Dermis microvascular lymphatic vessel endothelial cell (primary cell): ENCODE results near the gene CHAMP1. TPM values are rescaled to one million over a fixed set of nuclear protein-coding genes. Genes with fewer than 3 reads are reported as not detected.

ENCODE experiments used
- DNase-seq, 2 donors: peaks; one replicate each; pipeline versions ENCODE4 v3.0.0 to v3.0.0-alpha.2; 2010; ENCODE audit warnings: low read depth in 2 of 2
- total RNA-seq: library from RNA; depleted of rRNA; stranded (reverse); fragments of >200 nt; gene quantifications from 2 replicates; pipeline ENCODE4 v1.2.1, GENCODE V29; 2014

Gene CHAMP1
- total RNA-seq, 1 donor from 2014 or later, result 9.6 TPM

DNA sequence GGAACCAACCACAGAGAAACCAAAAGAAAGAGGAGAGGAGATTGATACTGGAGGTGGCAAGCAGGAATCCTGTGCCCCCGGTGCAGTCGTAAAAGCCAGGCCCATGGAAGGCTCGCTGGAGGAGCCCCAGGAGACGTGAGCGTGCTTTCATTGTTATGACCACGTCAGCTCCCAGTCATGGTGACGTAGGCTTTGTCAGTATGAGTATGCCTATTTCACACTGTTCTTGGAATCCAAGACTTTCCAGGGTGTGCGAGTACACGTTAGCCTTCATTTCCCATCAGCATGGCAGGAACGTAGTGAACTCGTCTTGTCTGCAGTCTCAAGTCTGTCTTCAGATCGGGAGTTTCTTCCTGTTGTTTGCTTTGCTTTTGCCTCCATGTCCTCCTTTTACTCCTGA is 15.4 kb upstream of the CHAMP1 start:
- DNase-seq, result no peak

- no peak for DNase-seq
Measured at GRCh38 chr13:114299604-114300305, 14.5 kb upstream of the CHAMP1 start.

DNA sequence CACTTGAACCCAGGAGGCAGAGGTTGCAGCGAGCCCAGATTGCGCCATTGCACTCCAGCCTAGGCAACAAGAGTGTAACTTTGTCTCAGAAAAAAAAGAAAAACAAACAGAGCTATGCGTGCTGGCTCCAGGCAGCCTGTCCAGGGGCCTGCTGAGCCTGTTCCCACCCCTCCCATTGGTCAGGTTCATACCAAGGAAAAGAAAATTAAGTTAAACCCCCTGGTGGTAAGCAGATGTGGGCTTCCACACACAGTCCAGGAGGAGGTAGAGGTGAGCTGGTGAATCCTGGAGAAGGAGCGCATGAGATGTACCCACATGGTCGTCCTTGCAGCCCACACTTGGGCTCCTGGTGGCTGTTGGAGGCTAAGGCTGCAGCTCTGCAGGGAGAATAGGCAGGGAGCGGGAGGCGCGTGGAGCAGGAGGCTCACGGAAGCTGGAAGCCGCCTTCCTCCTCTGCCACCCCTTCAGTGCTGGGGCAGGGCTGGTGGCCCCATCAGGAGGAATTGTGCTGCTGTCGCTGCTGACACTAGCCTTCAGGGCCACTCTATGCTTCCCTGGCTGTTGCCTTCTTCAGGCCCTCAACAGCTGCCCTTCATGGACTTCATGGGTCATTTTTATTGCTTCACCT is 10.5 kb upstream of the CHAMP1 start:
- DNase-seq, result no peak

DNA sequence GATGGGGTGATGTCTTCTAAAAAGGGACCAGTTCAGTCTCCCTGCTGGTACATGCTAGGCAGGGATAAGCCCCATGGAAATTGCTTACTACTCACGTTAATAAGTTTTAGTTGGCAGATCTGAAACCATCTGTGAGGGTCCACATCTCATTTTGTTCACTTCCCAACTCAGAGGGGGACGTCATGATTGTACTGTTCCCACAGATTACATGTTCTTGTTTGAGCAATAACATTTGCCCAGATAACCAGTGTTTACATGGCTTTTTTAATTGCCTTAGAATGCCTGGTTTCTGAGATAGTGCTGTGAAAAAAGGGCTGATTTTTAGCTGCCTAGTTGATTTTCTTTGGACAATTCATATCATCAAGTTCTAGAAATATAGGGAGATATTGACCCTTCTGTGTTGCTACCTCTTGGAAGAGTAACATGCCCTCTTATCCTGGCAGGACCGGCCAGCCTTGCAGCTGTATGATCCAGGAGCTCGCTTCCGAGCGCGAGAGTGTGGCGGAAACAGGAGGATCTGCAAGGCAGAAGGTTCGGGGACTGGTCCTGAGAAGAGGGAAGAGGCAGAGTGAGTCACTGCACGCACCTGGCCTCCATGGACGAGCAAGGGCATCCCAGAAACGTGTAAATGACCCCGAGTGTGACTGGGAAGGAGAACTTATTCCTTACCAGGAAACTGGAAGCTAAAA is 9.8 kb upstream of the CHAMP1 start:
- DNase-seq, result no peak

- no peak for DNase-seq
Measured at GRCh38 chr13:114309086-114309485, 5.2 kb upstream of the CHAMP1 start.

DNA sequence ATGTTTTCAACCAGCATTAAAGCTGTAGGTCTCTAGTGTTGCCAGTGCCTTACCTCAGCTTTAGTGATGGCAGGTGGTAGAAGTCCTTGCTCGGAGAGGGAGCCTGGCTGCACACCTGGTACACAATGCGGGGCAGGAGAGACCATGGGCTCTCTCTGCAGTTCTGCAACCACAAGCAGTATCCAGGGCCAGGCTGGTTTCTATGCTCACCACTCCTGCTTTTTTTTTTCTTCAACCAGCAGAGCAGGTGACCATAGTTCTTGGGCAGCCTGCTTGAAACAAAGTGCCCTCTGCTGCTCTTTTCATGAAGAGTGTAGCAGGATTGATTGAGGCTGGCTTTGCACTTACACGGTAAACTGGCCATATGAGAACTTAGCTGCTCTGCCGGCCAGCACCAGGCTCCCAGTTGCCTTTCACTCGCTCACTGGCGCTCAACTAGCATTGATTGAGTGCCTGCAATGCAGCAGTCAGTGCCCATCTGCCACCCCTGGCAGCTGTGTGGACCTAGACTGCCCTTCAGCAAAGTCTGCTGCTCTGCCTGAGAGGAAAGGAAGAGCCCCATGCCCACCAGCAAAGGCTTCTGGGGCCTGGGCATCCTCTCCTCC is 4.4 kb upstream of the CHAMP1 start:
- DNase-seq, result no peak

DNA sequence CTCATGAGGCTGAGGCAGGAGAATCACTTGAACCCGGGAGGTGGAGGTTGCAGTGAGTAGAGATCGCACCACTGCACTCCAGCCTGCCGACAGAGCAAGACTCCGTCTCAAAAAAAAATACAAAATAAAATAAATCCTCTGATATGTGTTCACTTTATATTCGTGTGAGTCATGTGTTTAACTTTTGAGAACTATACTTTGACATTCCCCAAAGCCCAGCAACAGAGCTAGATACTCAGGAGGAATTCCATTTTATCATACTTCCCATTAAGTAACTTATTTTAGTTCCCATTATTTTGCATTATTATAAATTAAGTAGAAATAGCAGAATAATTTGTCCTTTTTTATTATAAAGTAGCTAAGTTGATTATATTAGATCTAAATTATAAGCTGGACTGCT is 3.3 kb upstream of the CHAMP1 start:
- DNase-seq, result no peak

DNA sequence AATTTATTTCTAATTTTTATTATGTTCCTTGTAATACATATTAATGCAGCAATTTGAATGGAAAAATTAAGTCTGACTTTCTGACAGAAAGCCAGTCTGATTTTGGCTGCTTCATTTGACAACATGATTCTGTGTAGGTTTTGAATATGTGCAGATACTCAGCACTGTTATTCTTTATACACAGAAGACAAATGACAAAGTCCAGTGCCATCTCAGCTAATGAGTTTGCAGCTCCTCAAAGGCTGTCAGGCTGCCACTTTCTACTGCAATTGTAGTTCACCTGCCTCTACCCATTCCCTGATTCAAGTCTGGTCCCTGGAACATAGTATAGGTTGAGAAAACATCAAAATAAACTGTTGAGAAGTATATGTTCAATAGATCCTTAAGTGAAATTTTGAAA is 2.9 kb upstream of the CHAMP1 start:
- no peak for DNase-seq

DNA sequence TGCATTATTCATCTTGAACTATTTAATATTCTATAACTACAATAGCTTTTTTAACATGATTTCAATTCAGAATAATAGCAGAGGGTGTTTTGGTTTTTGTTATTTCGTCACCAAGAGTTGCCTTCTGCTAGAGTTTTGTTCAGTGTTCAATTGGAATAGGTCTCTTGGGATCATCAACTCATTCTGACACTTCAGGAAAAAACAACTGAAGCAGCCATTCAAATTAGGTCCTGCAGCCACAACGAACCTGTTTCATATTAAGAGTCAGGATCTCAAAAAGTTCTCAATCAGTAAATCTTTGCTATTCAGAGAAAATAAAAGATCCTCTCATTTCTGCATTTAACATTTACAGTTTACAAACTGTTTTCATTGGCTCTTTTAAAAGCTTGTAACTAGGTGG is 2.4 kb upstream of the CHAMP1 start:
- peak in 1 of 2 donors; percentile 43 for DNase-seq

DNA sequence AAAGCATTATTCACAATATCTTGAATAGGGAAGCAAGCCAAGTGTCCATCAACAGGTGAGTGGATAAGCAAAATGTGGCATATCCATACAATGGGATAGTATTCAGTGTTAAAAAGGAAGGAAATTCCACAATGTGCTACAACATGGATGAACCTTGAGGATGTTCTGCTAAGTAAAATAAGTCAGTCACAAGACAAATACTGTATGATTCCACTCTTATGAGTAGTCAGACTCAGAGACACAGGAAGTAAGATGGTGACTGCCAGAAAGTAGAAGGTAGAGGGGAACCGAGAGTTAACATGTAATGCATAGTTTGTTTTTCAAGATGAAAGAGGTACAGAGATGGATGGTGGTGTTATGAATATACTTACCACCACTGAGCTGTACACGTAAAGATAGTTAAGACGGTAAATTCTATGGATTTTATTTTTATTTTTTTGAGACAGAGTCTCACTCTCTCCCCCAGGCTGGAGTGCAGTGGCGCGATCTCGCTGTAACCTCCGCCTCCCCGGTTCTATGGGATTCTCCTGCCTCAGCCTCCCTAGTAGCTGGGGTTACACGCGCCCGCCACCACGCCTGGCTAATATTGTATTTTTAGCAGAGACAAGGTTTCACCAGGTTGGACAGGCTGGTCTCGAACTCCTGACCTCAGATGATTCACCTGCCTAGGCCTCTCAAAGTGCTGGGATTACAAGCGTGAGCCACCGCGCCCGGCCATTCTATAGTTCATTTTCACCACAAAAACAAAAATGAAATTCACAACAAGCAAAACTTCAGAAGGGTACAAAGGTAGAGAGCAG is 1.0 kb upstream of the CHAMP1 start:
- DNase-seq, result peak in 1 of 2 donors; percentile 73

- no peak for DNase-seq
Measured at GRCh38 chr13:114315074-114315785, 927 bp downstream of the CHAMP1 start.

- DNase-seq, result no peak
Measured at GRCh38 chr13:114318624-114319023, 4.3 kb downstream of the CHAMP1 start.

DNA sequence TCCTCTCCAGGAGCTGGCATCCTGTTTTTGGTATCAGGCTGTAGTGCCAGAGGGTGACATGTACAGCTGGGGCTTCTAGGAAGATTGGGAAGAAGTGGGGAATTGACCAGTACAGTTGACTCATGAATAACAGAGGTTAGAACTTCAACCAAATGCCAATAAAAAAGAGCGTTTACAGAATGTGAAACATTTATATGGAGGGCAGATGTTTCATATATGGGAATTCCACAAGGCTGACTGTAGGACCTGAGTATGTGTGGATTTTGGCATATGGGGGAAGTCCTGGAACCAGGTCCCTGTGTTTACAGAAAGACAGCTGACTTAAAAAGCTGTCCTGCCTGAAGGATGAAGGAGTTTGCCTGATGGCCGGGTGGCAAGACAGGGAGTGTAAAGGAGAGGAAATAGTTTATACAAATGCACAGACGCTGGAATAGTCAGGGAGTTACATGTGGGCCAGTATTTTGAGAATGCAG is 5.2 kb downstream of the CHAMP1 start:
- DNase-seq, result no peak

GRCh38 chr13:114320065-114320464 is 5.8 kb downstream of the CHAMP1 start:
- no peak for DNase-seq

DNA sequence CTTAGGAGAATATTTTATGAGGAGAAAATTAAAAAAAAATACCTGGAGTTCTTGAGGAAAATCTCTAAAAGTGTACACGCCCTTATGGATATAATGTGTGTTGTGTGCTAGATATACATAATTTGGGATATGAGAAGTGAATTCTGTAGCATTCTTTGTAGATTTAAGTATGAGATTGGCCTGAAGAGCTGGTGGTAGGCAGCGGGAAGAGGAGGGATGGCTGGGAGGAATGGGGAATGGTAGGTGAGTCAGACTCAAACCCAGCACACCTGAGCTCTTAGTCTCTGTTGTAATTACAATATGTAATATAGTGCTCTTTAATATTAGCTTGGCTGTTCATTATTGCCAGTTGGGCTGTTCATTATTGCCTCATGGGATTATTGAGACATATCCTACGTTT is 7.0 kb downstream of the CHAMP1 start:
- no peak for DNase-seq

- no peak for DNase-seq
Measured at GRCh38 chr13:114323349-114323748, 9.0 kb downstream of the CHAMP1 start.

DNA sequence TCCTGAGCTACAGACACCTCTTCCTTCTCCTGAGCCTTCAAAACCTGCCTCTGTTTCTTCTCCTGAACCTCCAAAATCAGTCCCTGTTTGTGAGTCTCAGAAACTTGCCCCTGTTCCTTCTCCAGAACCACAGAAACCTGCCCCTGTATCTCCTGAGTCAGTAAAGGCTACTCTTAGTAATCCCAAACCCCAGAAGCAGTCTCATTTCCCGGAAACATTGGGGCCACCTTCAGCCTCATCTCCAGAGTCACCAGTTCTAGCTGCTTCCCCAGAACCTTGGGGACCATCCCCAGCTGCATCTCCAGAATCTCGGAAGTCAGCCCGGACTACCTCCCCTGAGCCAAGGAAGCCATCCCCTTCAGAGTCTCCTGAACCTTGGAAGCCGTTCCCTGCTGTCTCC is 10.0 kb downstream of the CHAMP1 start:
- no peak for DNase-seq

DNA sequence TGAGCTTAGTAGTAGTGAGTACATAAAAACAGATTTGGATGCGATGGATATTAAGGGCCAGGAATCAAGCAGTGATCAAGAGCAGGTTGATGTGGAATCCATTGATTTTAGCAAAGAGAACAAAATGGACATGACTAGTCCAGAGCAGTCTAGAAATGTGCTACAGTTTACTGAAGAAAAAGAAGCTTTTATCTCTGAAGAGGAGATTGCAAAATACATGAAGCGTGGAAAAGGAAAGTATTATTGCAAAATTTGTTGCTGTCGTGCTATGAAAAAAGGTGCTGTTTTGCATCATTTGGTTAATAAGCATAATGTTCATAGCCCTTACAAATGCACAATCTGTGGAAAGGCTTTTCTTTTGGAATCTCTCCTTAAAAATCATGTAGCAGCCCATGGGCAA is 11.4 kb downstream of the CHAMP1 start:
- DNase-seq, result no peak

DNA sequence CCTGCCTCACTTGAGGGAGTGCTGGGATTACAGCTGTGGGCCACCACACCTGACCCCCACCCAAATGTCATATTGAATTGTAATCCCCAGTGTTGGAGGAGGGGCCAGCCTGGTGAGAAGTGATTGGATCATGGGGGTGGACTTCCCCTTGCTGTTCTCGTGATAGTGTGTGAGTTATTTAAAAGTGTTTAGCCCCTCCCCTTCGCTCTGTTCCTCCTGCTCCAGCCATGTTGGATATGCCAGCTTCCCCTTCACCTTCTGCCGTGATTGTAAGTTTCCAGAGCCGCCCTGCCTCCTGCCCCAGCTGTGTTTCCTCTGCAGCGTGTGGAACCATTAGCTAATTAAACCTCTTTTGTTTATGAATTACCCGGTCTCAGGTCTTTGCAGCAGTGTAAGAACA is 13.7 kb downstream of the CHAMP1 start:
- DNase-seq, result no peak

DNA sequence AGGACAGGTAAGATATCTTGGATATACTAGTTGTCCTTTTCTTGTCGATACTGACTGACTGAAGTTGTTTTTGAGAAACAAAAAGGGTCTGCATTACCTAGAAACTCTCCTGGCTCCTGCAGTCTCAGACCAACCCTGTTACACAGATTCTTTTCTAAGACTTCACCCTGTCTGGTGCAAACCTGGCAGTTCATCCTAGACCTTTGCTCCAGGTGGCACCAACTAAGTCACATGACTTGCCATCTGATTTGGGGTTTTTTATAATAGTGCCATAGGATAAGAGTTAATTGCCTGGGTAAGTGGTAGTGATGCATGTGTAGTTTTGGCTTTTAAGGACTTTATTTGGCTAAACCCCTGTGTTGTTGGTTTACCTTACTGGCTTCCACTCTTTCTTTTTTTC is 14.3 kb downstream of the CHAMP1 start:
- no peak for DNase-seq

GRCh38 chr13:114330086-114330485 is 15.8 kb downstream of the CHAMP1 start:
- DNase-seq, result no peak
